A549 (cell line): ENCODE results near the gene PHTF2. TPM values are rescaled to one million over a fixed set of nuclear protein-coding genes. Genes with fewer than 3 reads are reported as not detected.
"Not testable (repeated sequence)": the region's sequence is repeated elsewhere in the genome, so short reads cannot be mapped to it uniquely, and the experiment has no call there.

ENCODE experiments used
- ATAC-seq, 2 experiments: fragments of 200-7000 bp in 1 of 2; fragments of >200 bp in 1 of 2; cut with Nextera tagmentation in 1 of 2; cut with Tn5 transposase in 1 of 2; 3 replicates each; pipeline versions ENCODE4 v1.8.0 to v1.9.1; 2018 to 2020; ENCODE audit warnings: mild to moderate bottlenecking in 1 of 2, moderate library complexity in 1 of 2
- CTCF ChIA-PET: fragments of 300-600 bp; sonication (Branson Sonifier 250); formaldehyde crosslinking; extraction: SDS; loops from one replicate; lab custom pipeline; 2021; ENCODE audit warnings: antibody characterized with exemption, inconsistent platforms; lab: Yijun Ruan, JAX
- POLR2A ChIA-PET: fragments of 350-600 bp; formaldehyde crosslinking; extraction: SDS; loops from one replicate; lab custom pipeline; 2021; ENCODE audit warnings: antibody characterized with exemption, inconsistent platforms; lab: Yijun Ruan, JAX
- DNase-seq, 2 experiments: peaks; one replicate each; pipeline versions ENCODE4 v3.0.0 to v3.0.0-alpha.2; 2011 to 2016; ENCODE audit warnings: low read depth in 1 of 2, low spot score in 1 of 2
- FAIRE-seq: peaks from 2 replicates; lab custom pipeline; 2011; peaks lifted over from hg19 to GRCh38; lab: Jason Lieb, UNC
- H3K27ac ChIP-seq, 2 experiments: fragments of >200 bp; sonication (Bioruptor Twin); formaldehyde crosslinking; 3 replicates each; pipeline ENCODE4 v1.5.1; 2016 to 2017
- H3K4me1 ChIP-seq: fragments of >200 bp; sonication (Bioruptor Twin); formaldehyde crosslinking; 3 replicates; pipeline ENCODE4 v1.6.1; 2016
- H3K4me2 ChIP-seq: fragments of >200 bp; sonication (Bioruptor Twin); formaldehyde crosslinking; 3 replicates; pipeline ENCODE4 v1.6.1; 2016
- H3K4me3 ChIP-seq: fragments of >200 bp; sonication (Bioruptor Twin); formaldehyde crosslinking; 3 replicates; pipeline ENCODE4 v1.5.1; 2016
- H3K9me3 ChIP-seq: fragments of >200 bp; sonication (Bioruptor Twin); formaldehyde crosslinking; 3 replicates; pipeline ENCODE4 v1.6.1; 2016
- BCL3 ChIP-seq: fragments of >200 bp; sonication (Bioruptor Twin); formaldehyde crosslinking; IDR thresholded peaks from 3 replicates; pipeline ENCODE4 v1.6.1; 2016
- CBX2 ChIP-seq: fragments of 200-600 bp; sonication (generic); IDR thresholded peaks from 2 replicates; pipeline ENCODE4 v1.6.1; 2016; ENCODE audit warnings: low read depth, mild to moderate bottlenecking, borderline replicate concordance
- CEBPB ChIP-seq, 2 experiments: fragments of >200 bp in 1 of 2; sonication (Bioruptor Twin) in 1 of 2; formaldehyde crosslinking in 1 of 2; IDR thresholded peaks; 2 replicates each; pipeline ENCODE4 v1.6.1; 2012 to 2016
- CHD2 ChIP-seq: fragments of 150-350 bp; IDR thresholded peaks from 2 replicates; pipeline ENCODE4 v1.6.1; 2014; ENCODE audit warnings: low read length; ENCODE audit not compliant: partially characterized antibody
- E2F6 ChIP-seq: IDR thresholded peaks from 2 replicates; pipeline ENCODE4 v1.6.1; 2012; ENCODE audit warnings: low read depth, borderline replicate concordance
- EP300 ChIP-seq, 2 experiments: fragments of >200 bp; sonication (Bioruptor Twin); formaldehyde crosslinking; IDR thresholded peaks; 2 replicates in 1 of 2; 3 replicates in 1 of 2; pipeline ENCODE4 v1.6.1; 2016 to 2017
- FOSL2 ChIP-seq, 2 experiments: fragments of 450-650 bp in 1 of 2; fragments of >200 bp in 1 of 2; sonication (Bioruptor Twin) in 1 of 2; formaldehyde crosslinking; IDR thresholded peaks; 2 replicates each; pipeline versions ENCODE4 v1.5.0 to v1.6.1; 2016 to 2020; ENCODE audit warnings: mild to moderate bottlenecking in 1 of 2, moderate library complexity in 1 of 2
- GATA3 ChIP-seq: IDR thresholded peaks from 2 replicates; pipeline ENCODE4 v1.6.1; 2012; ENCODE audit warnings: borderline replicate concordance
- HOXA7 ChIP-seq: fragments of 250-450 bp; sonication (Bioruptor Pico); IDR thresholded peaks from 2 replicates; pipeline ENCODE4 v1.5.0; 2020; ENCODE audit warnings: mild to moderate bottlenecking, moderate library complexity
- HOXB5 ChIP-seq: fragments of 250-450 bp; sonication (Bioruptor Pico); IDR thresholded peaks from 2 replicates; pipeline ENCODE4 v1.5.0; 2020; ENCODE audit warnings: mild to moderate bottlenecking, moderate library complexity
- KDM1A ChIP-seq: fragments of 200-600 bp; sonication (generic); IDR thresholded peaks from 2 replicates; pipeline ENCODE4 v1.6.1; 2016; ENCODE audit warnings: low read depth, mild to moderate bottlenecking
- MAFK ChIP-seq: fragments of 450-650 bp; IDR thresholded peaks from 2 replicates; pipeline ENCODE4 v1.6.1; 2014; ENCODE audit not compliant: partially characterized antibody
- MAZ ChIP-seq: fragments of 150-350 bp; IDR thresholded peaks from 2 replicates; pipeline ENCODE4 v1.6.1; 2014; ENCODE audit warnings: antibody characterized with exemption, low read depth, low read length, borderline replicate concordance
- MYC ChIP-seq: IDR thresholded peaks from 2 replicates; pipeline ENCODE4 v1.6.1; 2012; ENCODE audit warnings: mild to moderate bottlenecking, inconsistent platforms, low read length, improper control_type of control experiment, borderline replicate concordance
- NR3C1 ChIP-seq: fragments of >200 bp; sonication (Bioruptor Twin); formaldehyde crosslinking; IDR thresholded peaks from 3 replicates; pipeline ENCODE4 v1.6.1; 2017
- POLR2AphosphoS2 ChIP-seq: conservative IDR thresholded peaks from 2 replicates; pipeline ENCODE4 v1.6.1; 2012; ENCODE audit warnings: low read length, improper control_type of control experiment, inconsistent platforms
- RAD21 ChIP-seq, 2 experiments: fragments of >200 bp in 1 of 2; sonication (Bioruptor Twin) in 1 of 2; formaldehyde crosslinking in 1 of 2; IDR thresholded peaks in 1 of 2; conservative IDR thresholded peaks in 1 of 2; 2 replicates in 1 of 2; 3 replicates in 1 of 2; pipeline ENCODE4 v1.6.1; 2012 to 2018; ENCODE audit warnings: inconsistent platforms in 1 of 2
- RFX5 ChIP-seq: fragments of 450-650 bp; IDR thresholded peaks from 2 replicates; pipeline ENCODE4 v1.7.1; 2014; ENCODE audit warnings: antibody characterized with exemption, mild to moderate bottlenecking, moderate library complexity
- SREBF2 ChIP-seq: fragments of 450-650 bp; IDR thresholded peaks from 2 replicates; pipeline ENCODE4 v1.6.1; 2014; ENCODE audit warnings: mild to moderate bottlenecking, moderate library complexity
- USF2 ChIP-seq: fragments of 450-650 bp; IDR thresholded peaks from 2 replicates; pipeline ENCODE4 v1.6.1; 2014; ENCODE audit warnings: antibody characterized with exemption
- ZSCAN20 ChIP-seq: fragments of 250-450 bp; sonication (Bioruptor Pico); IDR thresholded peaks from 2 replicates; pipeline ENCODE4 v1.8.0; 2022; ENCODE audit warnings: mild to moderate bottlenecking, moderate library complexity
- WGBS: methylation state at CpG from one replicate; pipeline ENCODE4 v1.1.6; 2017; ENCODE audit errors: missing lambda C conversion rate; 5-methylcytosine and 5-hydroxymethylcytosine counted together
- polyA plus RNA-seq, 4 experiments: library from polyadenylated mRNA; depleted of rRNA in 3 of 4; stranded (reverse); fragments of >200 nt; fragmentation: RNase III in 1 of 4; extraction: RNeasy Plus Mini Kit Qiagen cat#74134 plus additional on column Dnase treatment in 1 of 4; gene quantifications; 2 replicates in 3 of 4; 3 replicates in 1 of 4; pipeline ENCODE4 v1.2.3, GENCODE V29; 2011 to 2017

Gene PHTF2
- polyA plus RNA-seq, 2 of the 4 experiments (the other 2 are of a cell fraction), result 14.5 to 41.6 TPM

GRCh38 chr7:77866786-77867536, 68.4 kb downstream of the PHTF2 start:
- TF ChIP-seq MYC, result no peak
- TF ChIP-seq FOSL2 (IDR thresholded peaks at IDR 0.05), result no peak
- peak; percentile 57; the same call in 1 of the 2 replicates for TF ChIP-seq FOSL2 (CRISPR knock-in tag; IDR thresholded peaks at IDR 0.05)
- TF ChIP-seq CHD2, result no peak
- TF ChIP-seq POLR2AphosphoS2, result no peak
- no peak for TF ChIP-seq HOXA7
- TF ChIP-seq RAD21 (conservative IDR thresholded peaks at IDR 0.05 in 1 of 2, IDR thresholded peaks at IDR 0.05 in 1 of 2), result no peak
- TF ChIP-seq CBX2, result no peak
- TF ChIP-seq HOXB5 (CRISPR knock-in tag), result no peak
- peak; percentile 75 to 77 for TF ChIP-seq CEBPB (IDR thresholded peaks at IDR 0.05)
- TF ChIP-seq ZSCAN20 (CRISPR knock-in tag), result no peak
- TF ChIP-seq BCL3, result no peak
- no peak for TF ChIP-seq E2F6
- TF ChIP-seq USF2, result peak; percentile 68
- TF ChIP-seq NR3C1, result no peak
- no peak for TF ChIP-seq SREBF2
- TF ChIP-seq MAZ, result no peak
- TF ChIP-seq EP300 (IDR thresholded peaks at IDR 0.05), result no peak
- no peak for TF ChIP-seq RFX5
- no peak for TF ChIP-seq KDM1A
- FAIRE-seq (no peak), DNase-seq (peak; percentile 25 to 39), ATAC-seq (peak; percentile 90 to 93)
- WGBS, result 42% methylated on average over 3 of the region's 3 CpGs
- H3K4me2 ChIP-seq, result peak overlapping the region; percentile 72
- H3K4me1 ChIP-seq, result peaks cover 22% of the 10 kb centered on the region
- H3K9me3 ChIP-seq, result no peaks in the 10 kb centered on the region
- H3K27ac ChIP-seq, result peak overlapping the region; percentile 70 to 80
- ChIA-PET CTCF (interaction anchor here (1.3 to 2.2 kb wide), 2 partner anchors 68 to 107 kb away, joined by 3 to 11 read pairs; partner anchors contain the start of genes PHTF2 and TMEM60), POLR2A (interaction anchor here (1.0 kb wide), 1 partner anchor 68 kb away, joined by 4 read pairs; the partner anchor contains the start of genes PHTF2 and TMEM60)
- H3K4me3 ChIP-seq, result no peak overlapping the region; the same call in 2 of the 3 replicates

- Histone ChIP-seq H3K4me3 (no peak overlapping the region; the same call in 2 of the 3 replicates), H3K4me2 (peak overlapping the region; percentile 72), H3K4me1 (peaks cover 22% of the 10 kb centered on the region), H3K27ac (peak overlapping the region; percentile 70 to 80; a peak in 5 of 6 replicates), H3K9me3 (no peaks in the 10 kb centered on the region)
- CTCF ChIA-PET, result interaction anchor here (1.3 to 2.2 kb wide), 2 partner anchors 69 to 108 kb away, joined by 3 to 11 read pairs; partner anchors contain the start of genes PHTF2 and TMEM60
- no peak for TF ChIP-seq GATA3
- peak; percentile 84 for TF ChIP-seq MAFK
- DNase-seq (peak; percentile 12 to 13), FAIRE-seq (no peak), ATAC-seq (peak; percentile 55 to 71)
- POLR2A ChIA-PET, result no interaction called here
- 44% methylated on average over 1 of the region's 1 CpG for WGBS
Measured at GRCh38 chr7:77867537-77867865, 68.9 kb downstream of the PHTF2 start.

GRCh38 chr7:77872256-77872655, 73.7 kb downstream of the PHTF2 start:
- 94% methylated on average over 1 of the region's 1 CpG for WGBS
- H3K4me3 ChIP-seq, DNase-seq, ATAC-seq, H3K27ac ChIP-seq, CTCF ChIA-PET, H3K9me3 ChIP-seq, POLR2A ChIA-PET, H3K4me2 ChIP-seq, FAIRE-seq, H3K4me1 ChIP-seq: not testable (repeated sequence)

- H3K4me2 ChIP-seq, FAIRE-seq, H3K4me1 ChIP-seq, H3K27ac ChIP-seq, H3K9me3 ChIP-seq, H3K4me3 ChIP-seq, DNase-seq, POLR2A ChIA-PET, ATAC-seq: not testable (repeated sequence)
- CTCF ChIA-PET, result interaction anchor here (1.0 kb wide), 1 partner anchor 28 kb away, joined by 3 read pairs; no protein-coding TSS in a partner anchor
- 97% methylated on average over 7 of the region's 7 CpGs for WGBS
Measured at GRCh38 chr7:77873416-77874327, 75.1 kb downstream of the PHTF2 start.
